ENCODE data around the gene SLC13A2.

The SLC13A2 gene

GRCh38 chr17:28534740-28535375 lies 61.4 kb downstream of the SLC13A2 start:
- no peak for DNase-seq (ENCODE audit: low read depth)

- DNase-seq (ENCODE audit: low read depth): no peak
Observed at GRCh38 chr17:28536532-28537218, 63.2 kb downstream of the SLC13A2 start.

- DNase-seq (ENCODE audit: low read depth): no peak
Observed at GRCh38 chr17:28537219-28537610, 63.8 kb downstream of the SLC13A2 start.

GRCh38 chr17:28538296-28538895 lies 65.0 kb downstream of the SLC13A2 start:
- no peak for DNase-seq (ENCODE audit: low read depth)

GRCh38 chr17:28540231-28540630 lies 66.8 kb downstream of the SLC13A2 start:
- no peak for DNase-seq (ENCODE audit: low read depth)

- no peak for DNase-seq (ENCODE audit: low read depth)
Observed at GRCh38 chr17:28541439-28541838, 68.0 kb downstream of the SLC13A2 start.

GRCh38 chr17:28544402-28545140 lies 71.1 kb downstream of the SLC13A2 start:
- DNase-seq (ENCODE audit: low read depth): no peak

- no peak for DNase-seq (ENCODE audit: low read depth)
Observed at GRCh38 chr17:28545141-28545503, 71.7 kb downstream of the SLC13A2 start.

GRCh38 chr17:28545787-28546415 lies 72.5 kb downstream of the SLC13A2 start:
- DNase-seq (ENCODE audit: low read depth): no peak

GRCh38 chr17:28547096-28547622 lies 73.7 kb downstream of the SLC13A2 start:
- no peak for DNase-seq (ENCODE audit: low read depth)
